Suprapubic skin (tissue), 3 donors: Measurements from ENCODE around the gene DYNLRB1.

Source experiments
- POLR2A ChIP-seq, 2 donors: fragments of 450-650 bp; IDR thresholded peaks; one replicate each; pipeline ENCODE4 v1.6.1; 2017; ENCODE audit warnings: antibody characterized with exemption in 2 of 2, mild to moderate bottlenecking in 2 of 2, moderate library complexity in 2 of 2
- TF ChIP-seq, protein P1 (sequence below), 2 donors: fragments of 200-600 bp in 1 of 2; fragments of 450-650 bp in 1 of 2; sonication (generic) in 1 of 2; IDR thresholded peaks; one replicate each; pipeline ENCODE4 v1.5.1; 2016 to 2019; ENCODE audit warnings: antibody characterized with exemption in 2 of 2, mild to moderate bottlenecking in 1 of 2, moderate library complexity in 1 of 2

DNA sequence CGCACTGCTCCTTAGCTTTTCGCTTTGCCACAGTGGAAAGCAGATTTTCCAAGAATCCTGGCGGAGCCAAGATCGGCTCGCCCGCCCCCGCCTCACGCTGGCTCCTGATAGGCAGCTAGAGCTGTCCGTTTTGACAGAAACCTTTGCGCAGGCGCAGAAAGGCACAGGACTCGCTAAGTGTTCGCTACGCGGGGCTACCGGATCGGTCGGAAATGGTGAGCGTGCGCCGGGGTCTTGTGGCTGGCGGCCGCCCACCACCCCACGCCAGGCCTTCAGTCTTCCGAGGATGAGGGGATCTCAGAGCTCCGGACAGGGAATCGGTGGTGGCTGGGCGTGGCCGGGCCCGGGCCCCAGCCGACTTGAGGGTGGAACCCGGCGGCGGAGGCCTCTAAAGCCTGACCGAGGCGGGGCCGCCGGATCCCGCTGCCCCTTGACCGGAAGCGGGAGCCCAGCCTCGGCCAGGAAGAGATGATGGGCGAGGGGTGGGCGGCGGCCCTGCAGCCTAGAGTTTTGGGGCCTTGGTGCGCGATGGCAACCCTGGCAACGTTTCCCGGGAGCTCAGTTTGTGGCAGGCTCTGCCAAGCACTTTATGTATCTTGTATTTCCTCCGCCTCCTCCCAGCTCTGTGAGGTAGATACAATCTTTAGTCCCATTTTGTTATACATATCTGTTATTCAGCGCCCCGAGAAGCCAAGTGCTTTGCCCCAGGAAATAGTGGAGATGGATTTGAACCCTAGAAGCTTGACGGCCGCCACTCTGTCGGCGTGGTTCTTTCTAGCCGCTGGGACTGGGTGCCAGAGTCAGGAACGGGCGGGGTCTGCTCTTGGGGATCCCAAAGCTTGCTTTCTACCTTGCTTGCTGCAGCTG, at the start of gene DYNLRB1:
- TF ChIP-seq POLR2A (IDR thresholded peaks at IDR 0.05), result peak; percentile 23 to 85
- TF ChIP-seq, protein P1, sequence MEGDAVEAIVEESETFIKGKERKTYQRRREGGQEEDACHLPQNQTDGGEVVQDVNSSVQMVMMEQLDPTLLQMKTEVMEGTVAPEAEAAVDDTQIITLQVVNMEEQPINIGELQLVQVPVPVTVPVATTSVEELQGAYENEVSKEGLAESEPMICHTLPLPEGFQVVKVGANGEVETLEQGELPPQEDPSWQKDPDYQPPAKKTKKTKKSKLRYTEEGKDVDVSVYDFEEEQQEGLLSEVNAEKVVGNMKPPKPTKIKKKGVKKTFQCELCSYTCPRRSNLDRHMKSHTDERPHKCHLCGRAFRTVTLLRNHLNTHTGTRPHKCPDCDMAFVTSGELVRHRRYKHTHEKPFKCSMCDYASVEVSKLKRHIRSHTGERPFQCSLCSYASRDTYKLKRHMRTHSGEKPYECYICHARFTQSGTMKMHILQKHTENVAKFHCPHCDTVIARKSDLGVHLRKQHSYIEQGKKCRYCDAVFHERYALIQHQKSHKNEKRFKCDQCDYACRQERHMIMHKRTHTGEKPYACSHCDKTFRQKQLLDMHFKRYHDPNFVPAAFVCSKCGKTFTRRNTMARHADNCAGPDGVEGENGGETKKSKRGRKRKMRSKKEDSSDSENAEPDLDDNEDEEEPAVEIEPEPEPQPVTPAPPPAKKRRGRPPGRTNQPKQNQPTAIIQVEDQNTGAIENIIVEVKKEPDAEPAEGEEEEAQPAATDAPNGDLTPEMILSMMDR (IDR thresholded peaks at IDR 0.05), result no peak
